ENCODE data around the gene NAA15.

NAA15 gene

GRCh38 chr4:139441029-139441428, 139.7 kb downstream of the NAA15 start:
- TF ChIP-seq GATA2 (IDR thresholded peaks at IDR 0.05; ENCODE audit: low read depth, low read length) (no peak), GATA3 (IDR thresholded peaks at IDR 0.05; ENCODE audit: low read depth, low read length) (no peak)

GRCh38 chr4:139443661-139444060, 142.4 kb downstream of the NAA15 start:
- TF ChIP-seq GATA2 (IDR thresholded peaks at IDR 0.05; ENCODE audit: low read depth, low read length) (no peak), GATA3 (IDR thresholded peaks at IDR 0.05; ENCODE audit: low read depth, low read length) (no peak)

- TF ChIP-seq GATA3 (IDR thresholded peaks at IDR 0.05; ENCODE audit: low read depth, low read length) (no peak), GATA2 (IDR thresholded peaks at IDR 0.05; ENCODE audit: low read depth, low read length) (no peak)
These were observed 149.3 kb downstream of the NAA15 start for GRCh38 chr4:139450586-139450985.

- TF ChIP-seq GATA3 (IDR thresholded peaks at IDR 0.05; ENCODE audit: low read depth, low read length), result no peak
- TF ChIP-seq GATA2 (IDR thresholded peaks at IDR 0.05; ENCODE audit: low read depth, low read length), result no peak
These were observed 150.7 kb downstream of the NAA15 start for GRCh38 chr4:139451997-139452396.

- TF ChIP-seq GATA3 (IDR thresholded peaks at IDR 0.05; ENCODE audit: low read depth, low read length) (no peak), GATA2 (IDR thresholded peaks at IDR 0.05; ENCODE audit: low read depth, low read length) (no peak)
These were observed 151.7 kb downstream of the NAA15 start for GRCh38 chr4:139453041-139453370.

GRCh38 chr4:139453371-139454110, 152.2 kb downstream of the NAA15 start:
- no peak for TF ChIP-seq GATA2 (IDR thresholded peaks at IDR 0.05; ENCODE audit: low read depth, low read length)
- TF ChIP-seq GATA3 (IDR thresholded peaks at IDR 0.05; ENCODE audit: low read depth, low read length), result no peak

- TF ChIP-seq GATA2 (IDR thresholded peaks at IDR 0.05; ENCODE audit: low read depth, low read length) (0 out of 2 replicates have a peak, but pooled peaks have one; percentile 5), GATA3 (IDR thresholded peaks at IDR 0.05; ENCODE audit: low read depth, low read length) (no peak)
These were observed 153.1 kb downstream of the NAA15 start, which contains the start of gene RAB33B for GRCh38 chr4:139454111-139455045. Gene RAB33B, plus strand, starts transcription at chr4:139454121. Its CDS starts 75 bp downstream, at chr4:139454196.

- TF ChIP-seq GATA3 (IDR thresholded peaks at IDR 0.05; ENCODE audit: low read depth, low read length), result no peak
- TF ChIP-seq GATA2 (IDR thresholded peaks at IDR 0.05; ENCODE audit: low read depth, low read length), result no peak
These were observed 153.8 kb downstream of the NAA15 start for GRCh38 chr4:139455126-139455538.

- TF ChIP-seq GATA2 (IDR thresholded peaks at IDR 0.05; ENCODE audit: low read depth, low read length) (no peak), GATA3 (IDR thresholded peaks at IDR 0.05; ENCODE audit: low read depth, low read length) (no peak)
These were observed 156.0 kb downstream of the NAA15 start for GRCh38 chr4:139457318-139457717.

GRCh38 chr4:139458543-139458942, 157.2 kb downstream of the NAA15 start:
- TF ChIP-seq GATA2 (IDR thresholded peaks at IDR 0.05; ENCODE audit: low read depth, low read length) (no peak), GATA3 (IDR thresholded peaks at IDR 0.05; ENCODE audit: low read depth, low read length) (no peak)

GRCh38 chr4:139458999-139459398, 157.7 kb downstream of the NAA15 start:
- TF ChIP-seq GATA2 (IDR thresholded peaks at IDR 0.05; ENCODE audit: low read depth, low read length) (no peak), GATA3 (IDR thresholded peaks at IDR 0.05; ENCODE audit: low read depth, low read length) (no peak)

- TF ChIP-seq GATA2 (IDR thresholded peaks at IDR 0.05; ENCODE audit: low read depth, low read length), result no peak
- no peak for TF ChIP-seq GATA3 (IDR thresholded peaks at IDR 0.05; ENCODE audit: low read depth, low read length)
These were observed 159.3 kb downstream of the NAA15 start for GRCh38 chr4:139460565-139460964.

GRCh38 chr4:139461022-139461628, 159.8 kb downstream of the NAA15 start:
- TF ChIP-seq GATA2 (IDR thresholded peaks at IDR 0.05; ENCODE audit: low read depth, low read length) (no peak), GATA3 (IDR thresholded peaks at IDR 0.05; ENCODE audit: low read depth, low read length) (no peak)

- no peak for TF ChIP-seq GATA2 (IDR thresholded peaks at IDR 0.05; ENCODE audit: low read depth, low read length)
- TF ChIP-seq GATA3 (IDR thresholded peaks at IDR 0.05; ENCODE audit: low read depth, low read length), result no peak
These were observed 164.6 kb downstream of the NAA15 start for GRCh38 chr4:139465922-139466321.

Measured in SH-SY5Y (cell line).